ENCODE measurements around the gene IL15RA. TPM values are rescaled to one million over a fixed set of nuclear protein-coding genes. Genes with fewer than 3 reads are reported as not detected.

The IL15RA gene
- total and polyA plus RNA-seq, 10 of the 15 experiments (the other 5 are each of a cell fraction or from before 2014, with no cell fraction given): 2.0 to 14.8 (median 12.1) TPM

- Histone ChIP-seq H2AFZ (ENCODE audit: control insufficient read depth, low read depth, low read length) (no peak overlapping the region), H3K4me3 (no peak overlapping the region), H3K79me2 (ENCODE audit: control insufficient read depth, insufficient read depth, low read length) (no peaks in the 10 kb centered on the region), H3K9ac (ENCODE audit: control insufficient read depth, insufficient read depth, low read length) (no peak overlapping the region), H3K27ac (ENCODE audit: control insufficient read depth, insufficient read depth) (no peak overlapping the region), H4K20me1 (ENCODE audit: control insufficient read depth, insufficient read depth) (no peaks in the 10 kb centered on the region), H3K4me2 (ENCODE audit: control insufficient read depth, insufficient read depth) (no peak overlapping the region), H3K36me3 (ENCODE audit: control insufficient read depth in 2 of 2, insufficient read depth in 2 of 2, low read length in 1 of 2) (peaks cover 25 to 47% of the 10 kb centered on the region in 2 experiments), H3K27me3 (replicated peaks in 1 of 2; ENCODE audit: control insufficient read depth in 2 of 2, insufficient read depth in 2 of 2, low read length in 1 of 2) (no peaks in the 10 kb centered on the region), H3K9me3 (replicated peaks; ENCODE audit: control insufficient read depth, insufficient read depth, low read length) (no peaks in the 10 kb centered on the region), H3K4me1 (ENCODE audit: control insufficient read depth, insufficient read depth, low read length) (no peaks in the 10 kb centered on the region)
- no peak for FAIRE-seq
- ATAC-seq: no peak
- ChIA-PET POLR2A (no interaction called here), SMC1A (ENCODE audit: uncharacterized antibody, unreplicated experiment) (no interaction called here), RAD21 (ENCODE audit: unreplicated experiment) (interaction anchor here (1.1 kb wide), 1 partner anchor 30 kb away, joined by 3 read pairs; no protein-coding TSS in a partner anchor), CTCF (no interaction called here)
- intact Hi-C loops (cut with micrococcal nuclease; ENCODE audit: unreplicated experiment): no loop called here
- WGBS (ENCODE audit: insufficient coverage, insufficient replicate concordance, low lambda C conversion rate, missing lambda C conversion rate): 99% methylated on average over 4 of the region's 4 CpGs
- TF ChIP-seq ZNF217 (IDR thresholded peaks at IDR 0.05) (no peak), CHD1 (IDR thresholded peaks at IDR 0.05; ENCODE audit: low read depth, low read length) (no peak), TBL1XR1 (IDR thresholded peaks at IDR 0.05; ENCODE audit: low read depth, low read length) (no peak), RFX5 (IDR thresholded peaks at IDR 0.05; ENCODE audit: low read depth, low read length) (no peak)
- DNase-seq (ENCODE audit: low read depth, low spot score): no peak
- BruUV-seq (replicated peaks): no TSS peak
- in situ Hi-C loops (cut with MboI): no loop called here
Measured at GRCh38 chr10:5918763-5919162, 58.6 kb downstream of the IL15RA start.

GRCh38 chr10:5917305-5917704, 60.0 kb downstream of the IL15RA start:
- no TSS peak for BruUV-seq (replicated peaks)
- Histone ChIP-seq H3K4me1 (ENCODE audit: control insufficient read depth, insufficient read depth, low read length) (no peaks in the 10 kb centered on the region), H3K4me3 (no peak overlapping the region), H3K36me3 (ENCODE audit: control insufficient read depth in 2 of 2, insufficient read depth in 2 of 2, low read length in 1 of 2) (peaks cover 21 to 47% of the 10 kb centered on the region in 2 experiments), H3K27ac (ENCODE audit: control insufficient read depth, insufficient read depth) (no peak overlapping the region), H3K4me2 (ENCODE audit: control insufficient read depth, insufficient read depth) (no peak overlapping the region), H4K20me1 (ENCODE audit: control insufficient read depth, insufficient read depth) (no peaks in the 10 kb centered on the region), H3K79me2 (ENCODE audit: control insufficient read depth, insufficient read depth, low read length) (no peaks in the 10 kb centered on the region), H3K27me3 (replicated peaks in 1 of 2; ENCODE audit: control insufficient read depth in 2 of 2, insufficient read depth in 2 of 2, low read length in 1 of 2) (no peaks in the 10 kb centered on the region), H3K9me3 (replicated peaks; ENCODE audit: control insufficient read depth, insufficient read depth, low read length) (no peaks in the 10 kb centered on the region), H2AFZ (ENCODE audit: control insufficient read depth, low read depth, low read length) (no peak overlapping the region), H3K9ac (ENCODE audit: control insufficient read depth, insufficient read depth, low read length) (no peak overlapping the region)
- DNase-seq (ENCODE audit: low read depth, low spot score) (no peak), FAIRE-seq (no peak), ATAC-seq (no peak)
- in situ Hi-C loops (cut with MboI) (no loop called here), intact Hi-C loops (cut with micrococcal nuclease; ENCODE audit: unreplicated experiment) (no loop called here)
- WGBS (ENCODE audit: insufficient coverage, insufficient replicate concordance, low lambda C conversion rate, missing lambda C conversion rate): 100% methylated on average over 13 of the region's 13 CpGs
- POLR2A ChIA-PET: interaction anchor here (0.6 kb wide), 1 partner anchor 54 kb away, joined by 3 read pairs; no protein-coding TSS in a partner anchor
- SMC1A ChIA-PET (ENCODE audit: uncharacterized antibody, unreplicated experiment): interaction anchor here (0.6 to 1.2 kb wide), 2 partner anchors 44 to 238 kb away, joined by 3 to 4 read pairs; no protein-coding TSS in a partner anchor
- RAD21 ChIA-PET (ENCODE audit: unreplicated experiment): no interaction called here
- CTCF ChIA-PET: no interaction called here
- TF ChIP-seq RAD21 (IDR thresholded peaks at IDR 0.05; ENCODE audit: insufficient read depth, low read depth, low read length) (no peak), ETV6 (conservative IDR thresholded peaks at IDR 0.05 in 1 of 2, IDR thresholded peaks at IDR 0.05 in 1 of 2; ENCODE audit: borderline replicate concordance in 1 of 2, low read depth in 1 of 2) (no peak), CBX5 (IDR thresholded peaks at IDR 0.05; ENCODE audit: low read depth) (no peak), RELB (IDR thresholded peaks at IDR 0.05; ENCODE audit: low read depth) (no peak), CTCF (IDR thresholded peaks at IDR 0.05 in 2 of 3, conservative IDR thresholded peaks at IDR 0.05 in 1 of 3; ENCODE audit: control insufficient read depth in 2 of 3, extremely low read depth in 1 of 3, insufficient read depth in 1 of 3, low read depth in 3 of 3, low read length in 3 of 3) (no peak), YY1 (IDR thresholded peaks at IDR 0.05; ENCODE audit: low read depth, low read length) (no peak), YBX1 (IDR thresholded peaks at IDR 0.05) (no peak), NBN (IDR thresholded peaks at IDR 0.05) (no peak), JUNB (IDR thresholded peaks at IDR 0.05) (no peak), HCFC1 (IDR thresholded peaks at IDR 0.05; ENCODE audit: low read length) (no peak)

Measured in GM12878 (cell line).